Astrocyte of the cerebellum (primary cell): ENCODE data around the gene PRX.

Source experiments
- DNase-seq: peaks from one replicate; pipeline ENCODE4 v3.0.0-alpha.2; 2011; ENCODE audit warnings: low read depth
- H3K4me3 ChIP-seq: 2 replicates; pipeline ENCODE4 v1.5.1; 2011; ENCODE audit warnings: mild to moderate bottlenecking, low read depth, low read length, moderate library complexity
- in situ Hi-C: cut with HindIII; loops from 2 replicates; pipeline ENCODE4 v1.10.0; 2017; ENCODE audit warnings: low sequenced_read_pairs
- TF ChIP-seq, protein P1 (sequence below): IDR thresholded peaks from 2 replicates; pipeline ENCODE4 v1.5.1; 2012; ENCODE audit warnings: low read length, low read depth, moderate library complexity, mild to moderate bottlenecking; ENCODE audit errors: missing control alignments

PRX gene

DNA sequence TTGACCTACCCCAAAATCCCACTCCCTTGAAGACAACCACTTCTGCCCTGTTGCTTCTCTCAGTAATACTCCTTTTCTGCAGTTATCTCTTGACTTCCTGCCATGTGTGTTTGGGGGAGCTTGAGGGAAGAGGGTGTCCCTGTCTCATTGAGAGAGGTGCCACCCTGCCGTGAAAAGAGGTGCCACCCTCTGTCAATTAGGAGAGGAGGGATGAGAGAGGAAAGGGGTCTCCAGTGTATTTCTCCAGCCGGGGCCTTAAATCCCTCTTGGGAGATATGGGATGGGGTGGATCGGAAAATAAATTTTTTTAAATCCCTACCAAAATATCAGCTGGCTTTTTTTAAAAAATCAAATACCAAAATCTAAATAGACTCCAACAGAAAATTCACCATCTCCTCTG is 48.2 kb downstream of the PRX start:
- no peak overlapping the region for H3K4me3 ChIP-seq
- DNase-seq: no peak
- in situ Hi-C loops: no loop called here
- TF ChIP-seq, protein P1, sequence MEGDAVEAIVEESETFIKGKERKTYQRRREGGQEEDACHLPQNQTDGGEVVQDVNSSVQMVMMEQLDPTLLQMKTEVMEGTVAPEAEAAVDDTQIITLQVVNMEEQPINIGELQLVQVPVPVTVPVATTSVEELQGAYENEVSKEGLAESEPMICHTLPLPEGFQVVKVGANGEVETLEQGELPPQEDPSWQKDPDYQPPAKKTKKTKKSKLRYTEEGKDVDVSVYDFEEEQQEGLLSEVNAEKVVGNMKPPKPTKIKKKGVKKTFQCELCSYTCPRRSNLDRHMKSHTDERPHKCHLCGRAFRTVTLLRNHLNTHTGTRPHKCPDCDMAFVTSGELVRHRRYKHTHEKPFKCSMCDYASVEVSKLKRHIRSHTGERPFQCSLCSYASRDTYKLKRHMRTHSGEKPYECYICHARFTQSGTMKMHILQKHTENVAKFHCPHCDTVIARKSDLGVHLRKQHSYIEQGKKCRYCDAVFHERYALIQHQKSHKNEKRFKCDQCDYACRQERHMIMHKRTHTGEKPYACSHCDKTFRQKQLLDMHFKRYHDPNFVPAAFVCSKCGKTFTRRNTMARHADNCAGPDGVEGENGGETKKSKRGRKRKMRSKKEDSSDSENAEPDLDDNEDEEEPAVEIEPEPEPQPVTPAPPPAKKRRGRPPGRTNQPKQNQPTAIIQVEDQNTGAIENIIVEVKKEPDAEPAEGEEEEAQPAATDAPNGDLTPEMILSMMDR: no peak

DNA sequence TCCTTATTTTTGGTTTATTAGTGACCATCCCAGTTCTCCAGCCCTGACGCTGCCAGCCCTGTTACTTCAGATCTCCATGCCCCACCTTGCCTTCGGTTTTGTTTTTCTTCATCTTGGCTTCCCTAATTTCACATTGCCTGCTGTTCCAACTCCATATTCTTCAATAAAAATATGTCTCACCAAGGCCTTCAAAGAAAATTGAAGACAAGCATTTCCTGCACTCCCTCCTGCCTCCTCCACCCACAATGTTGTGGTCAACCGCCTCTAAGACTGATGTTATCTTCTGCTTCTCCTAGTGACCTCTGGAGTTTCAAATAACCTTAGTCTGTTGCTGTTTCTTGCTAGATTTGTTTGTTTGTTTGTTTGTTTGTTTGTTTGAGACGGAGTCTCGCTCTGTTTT is 50.1 kb downstream of the PRX start:
- in situ Hi-C loops: no loop called here
- TF ChIP-seq, protein P1: no peak
- no peak for DNase-seq
- no peak overlapping the region for H3K4me3 ChIP-seq

DNA sequence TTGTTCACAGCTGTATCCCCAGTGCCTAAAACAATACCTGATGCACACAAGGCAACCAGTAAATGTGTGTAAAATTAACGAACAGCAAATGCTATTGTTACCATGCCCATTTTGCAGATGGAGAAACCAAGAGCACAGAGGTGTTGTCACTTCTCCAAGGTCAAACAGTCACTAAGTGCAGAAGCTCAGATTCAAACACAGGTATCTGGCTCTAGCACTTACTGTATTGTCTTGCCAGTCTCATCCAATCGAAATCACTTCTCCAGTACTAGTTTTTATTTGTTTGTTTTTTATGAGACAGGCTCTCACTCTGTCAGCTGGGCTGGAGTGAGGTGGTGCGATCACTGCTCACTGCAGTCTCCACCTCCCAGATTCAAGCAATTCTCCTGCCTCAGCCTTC is 51.0 kb downstream of the PRX start:
- H3K4me3 ChIP-seq: no peak overlapping the region
- in situ Hi-C loops: no loop called here
- TF ChIP-seq, protein P1: no peak
- DNase-seq: no peak

DNA sequence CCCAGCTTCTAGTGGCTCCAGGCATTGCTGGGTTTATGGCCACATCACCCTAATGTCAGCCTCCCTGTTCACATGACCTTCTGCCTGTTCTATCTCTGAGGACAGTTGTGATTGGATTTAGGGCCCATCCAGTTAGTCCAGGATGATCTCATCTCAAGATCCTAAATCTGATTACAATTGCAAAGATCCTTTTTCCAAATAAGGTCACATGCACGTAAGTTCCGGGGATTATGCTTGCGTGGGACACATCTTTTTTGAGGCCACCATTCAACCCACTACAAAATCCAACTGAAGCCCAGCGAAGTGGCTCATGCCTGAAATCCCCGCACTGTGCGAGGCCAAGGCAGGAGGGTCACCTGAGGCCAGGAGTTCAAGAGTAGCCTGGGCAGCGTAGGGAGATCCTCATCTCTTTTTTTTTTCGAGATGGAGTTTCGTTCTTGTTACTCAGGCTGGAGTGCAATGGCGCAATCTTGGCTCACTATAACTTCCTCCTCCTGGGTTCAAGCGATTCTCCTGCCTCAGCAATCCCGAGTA is 52.4 kb downstream of the PRX start:
- DNase-seq: no peak
- no peak overlapping the region for H3K4me3 ChIP-seq
- TF ChIP-seq, protein P1: no peak
- in situ Hi-C loops: no loop called here

DNA sequence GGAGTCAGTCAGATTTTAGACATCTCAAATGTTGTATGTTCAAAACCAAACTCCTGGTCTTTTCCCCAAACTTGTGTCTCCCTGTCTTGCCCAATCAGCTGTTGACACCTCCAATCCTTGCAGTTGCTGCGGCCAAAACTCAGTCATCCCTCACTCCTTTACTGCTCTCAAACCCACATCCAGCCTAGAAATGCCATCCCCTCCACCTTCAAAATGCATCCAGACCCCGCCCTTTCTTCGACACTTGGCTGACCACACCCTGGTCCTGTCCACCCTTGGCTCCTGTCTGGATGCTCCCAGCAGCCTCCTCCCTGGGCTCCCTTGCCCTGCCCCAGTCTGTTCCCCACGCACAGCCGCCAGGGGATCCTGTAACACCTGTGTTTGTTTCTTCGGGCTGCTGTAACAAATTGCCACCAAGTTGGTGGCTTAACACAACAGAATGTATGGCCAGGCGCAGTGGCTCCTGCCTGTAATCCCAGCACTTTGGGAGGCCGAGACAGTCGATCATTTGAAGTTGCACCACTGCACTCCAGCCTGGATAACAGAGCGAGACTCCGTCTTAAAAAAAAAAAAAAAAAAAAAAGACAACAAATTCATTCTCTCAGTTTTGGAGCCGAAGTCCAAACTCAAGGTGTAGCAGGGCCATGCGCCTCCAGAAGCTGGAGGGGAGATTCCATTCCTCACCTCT is 53.0 kb downstream of the PRX start:
- in situ Hi-C loops: no loop called here
- DNase-seq: no peak
- TF ChIP-seq, protein P1: no peak
- H3K4me3 ChIP-seq: no peak overlapping the region

DNA sequence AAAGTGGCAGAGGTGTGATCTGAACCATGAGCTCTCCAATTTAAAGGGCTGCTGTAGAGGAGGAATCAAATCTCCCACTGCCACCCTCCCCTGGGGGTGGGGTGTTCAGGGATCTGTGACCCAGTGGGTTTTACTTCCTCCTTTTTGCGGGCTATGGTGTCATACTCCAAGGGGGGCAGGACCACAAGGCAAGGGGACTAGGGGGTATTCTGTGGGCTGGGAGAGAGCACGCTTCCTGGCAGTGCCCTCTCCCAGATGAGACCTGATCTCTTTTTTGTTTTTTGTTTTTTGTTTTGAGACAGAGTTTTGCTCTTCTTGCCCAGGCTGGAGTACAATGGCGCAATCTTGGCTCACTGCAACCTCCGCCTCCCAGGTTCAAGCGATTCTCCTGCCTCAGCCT is 54.4 kb downstream of the PRX start:
- in situ Hi-C loops: no loop called here
- H3K4me3 ChIP-seq: no peak overlapping the region
- DNase-seq: no peak
- TF ChIP-seq, protein P1: no peak
